SK-N-SH (cell line): Measurements from ENCODE around the gene OR52N1. TPM values are rescaled to one million over a fixed set of nuclear protein-coding genes. Genes with fewer than 3 reads are reported as not detected.

Experiments used
- CTCF ChIA-PET: fragments of 300-600, 350-600 bp; formaldehyde crosslinking; extraction: SDS; loops from one replicate; lab custom pipeline; 2021; lab: Yijun Ruan, JAX
- POLR2A ChIA-PET: fragments of 350-600 bp; sonication (Branson Sonifier 250); formaldehyde crosslinking; extraction: SDS; loops from one replicate; lab custom pipeline; 2020; ENCODE audit warnings: antibody characterized with exemption, inconsistent platforms; lab: Yijun Ruan, JAX
- DNase-seq: peaks from one replicate; pipeline ENCODE4 v3.0.0; 2012
- H2AFZ ChIP-seq: fragments of 200-600 bp; sonication (generic); 2 replicates; pipeline ENCODE4 v1.8.1; 2016; ENCODE audit warnings: antibody characterized with exemption, mild to moderate bottlenecking, low read depth
- H3F3A ChIP-seq: fragments of 200-600 bp; sonication (generic); replicated peaks from 2 replicates; pipeline ENCODE3; 2016; ENCODE audit warnings: antibody characterized with exemption, mild to moderate bottlenecking; ENCODE audit not compliant: insufficient read depth
- H3K27ac ChIP-seq, 2 experiments: fragments of 200-500 bp in 1 of 2; fragments of 200-600 bp in 1 of 2; sonication (Bioruptor generic) in 1 of 2; sonication (generic), shearing (Covaris generic) in 1 of 2; 2 replicates each; pipeline versions ENCODE4 v1.5.1 to v1.6.1; 2014 to 2016; ENCODE audit warnings: low read depth in 2 of 2, inconsistent platforms in 1 of 2, low read length in 1 of 2, mild to moderate bottlenecking in 1 of 2, mixed read lengths in 1 of 2
- H3K27me3 ChIP-seq: fragments of 200-600 bp; sonication (generic), shearing (Covaris generic); 2 replicates; pipeline ENCODE4 v1.6.1; 2016; ENCODE audit warnings: mixed run types; ENCODE audit not compliant: insufficient read depth
- H3K36me3 ChIP-seq, 2 experiments: fragments of 200-500 bp in 1 of 2; fragments of 200-600 bp in 1 of 2; sonication (Bioruptor generic) in 1 of 2; sonication (generic) in 1 of 2; replicated peaks in 1 of 2; 2 replicates each; pipeline versions ENCODE3 to v1.5.1; 2014 to 2016; ENCODE audit warnings: low read length in 1 of 2, mild to moderate bottlenecking in 1 of 2; ENCODE audit not compliant: insufficient read depth in 2 of 2, control insufficient read depth in 1 of 2
- H3K4me1 ChIP-seq, 2 experiments: fragments of 200-500 bp in 1 of 2; fragments of 200-600 bp in 1 of 2; sonication (Bioruptor generic) in 1 of 2; sonication (generic), shearing (Covaris generic) in 1 of 2; 2 replicates each; pipeline versions ENCODE4 v1.5.1 to v1.6.1; 2014 to 2016; ENCODE audit warnings: low read depth in 1 of 2, low read length in 1 of 2, mixed run types in 1 of 2; ENCODE audit not compliant: insufficient read depth in 2 of 2, control insufficient read depth in 1 of 2
- H3K4me2 ChIP-seq: fragments of 200-600 bp; sonication (generic), shearing (Covaris generic); 2 replicates; pipeline ENCODE4 v1.6.1; 2017; ENCODE audit warnings: mixed run types
- H3K4me3 ChIP-seq, 2 experiments: fragments of 200-500 bp in 1 of 2; fragments of 200-600 bp in 1 of 2; sonication (Bioruptor generic) in 1 of 2; sonication (generic), shearing (Covaris generic) in 1 of 2; 2 replicates each; pipeline versions ENCODE4 v1.5.1 to v1.8.1; 2014 to 2016; ENCODE audit warnings: low read depth in 2 of 2, inconsistent platforms in 1 of 2, low read length in 1 of 2, mild to moderate bottlenecking in 1 of 2, mixed read lengths in 1 of 2, moderate library complexity in 1 of 2
- H3K79me2 ChIP-seq: fragments of 200-600 bp; sonication (generic); 2 replicates; pipeline ENCODE4 v1.8.1; 2017; ENCODE audit warnings: mild to moderate bottlenecking; ENCODE audit not compliant: insufficient read depth
- H3K9ac ChIP-seq: fragments of 200-600 bp; sonication (generic); 2 replicates; pipeline ENCODE4 v1.6.1; 2017; ENCODE audit warnings: mixed run types
- H3K9me2 ChIP-seq: fragments of 200-600 bp; sonication (generic); 2 replicates; pipeline ENCODE4 v1.6.1; 2017; ENCODE audit warnings: mixed run types
- H3K9me3 ChIP-seq: fragments of 200-600 bp; sonication (generic); 2 replicates; pipeline ENCODE4 v1.6.1; 2017; ENCODE audit warnings: mixed run types, mild to moderate bottlenecking, moderate library complexity
- H4K20me1 ChIP-seq: fragments of 200-600 bp; sonication (generic); 2 replicates; pipeline ENCODE4 v1.6.1; 2017; ENCODE audit warnings: mild to moderate bottlenecking, mixed run types; ENCODE audit not compliant: insufficient read depth
- ELF1 ChIP-seq: IDR thresholded peaks from 2 replicates; pipeline ENCODE4 v1.4.0; 2012
- GABPA ChIP-seq: IDR thresholded peaks from 2 replicates; pipeline ENCODE4 v1.4.0; 2012; ENCODE audit warnings: low read depth, mild to moderate bottlenecking
- GATA2 ChIP-seq: sonication (generic); formaldehyde crosslinking; IDR thresholded peaks from 2 replicates; pipeline ENCODE4 v1.5.0; 2020; ENCODE audit warnings: mild to moderate bottlenecking, missing genetic modification reagents
- JUND ChIP-seq: IDR thresholded peaks from 2 replicates; pipeline ENCODE4 v1.4.0; 2012
- RCOR1 ChIP-seq: fragments of 150-350 bp; IDR thresholded peaks from 2 replicates; pipeline ENCODE4 v1.6.1; 2017; ENCODE audit warnings: antibody characterized with exemption, low read length
- SIN3A ChIP-seq: IDR thresholded peaks from 2 replicates; pipeline ENCODE4 v1.6.1; 2012; ENCODE audit warnings: low read depth, mild to moderate bottlenecking, low read length, moderate library complexity, borderline replicate concordance
- TAF1 ChIP-seq: IDR thresholded peaks from 2 replicates; pipeline ENCODE4 v1.6.1; 2012; ENCODE audit warnings: low read depth, mild to moderate bottlenecking, low read length, moderate library complexity, borderline replicate concordance
- YY1 ChIP-seq: IDR thresholded peaks from 2 replicates; pipeline ENCODE4 v1.4.0; 2012; ENCODE audit warnings: low read depth, mild to moderate bottlenecking
- WGBS: methylation state at CpG from one replicate; pipeline ENCODE4 v1.1.6; 2017; ENCODE audit warnings: low lambda C conversion rate; 5-methylcytosine and 5-hydroxymethylcytosine counted together
- polyA plus RNA-seq, 3 experiments: library from polyadenylated mRNA; depleted of rRNA; stranded (reverse); fragments of >200 nt; gene quantifications; 2 replicates each; pipeline ENCODE4 v1.2.3, GENCODE V29; 2012
- TF ChIP-seq, protein P1 (sequence below): fragments of 200-600 bp; sonication (generic); IDR thresholded peaks from 2 replicates; pipeline ENCODE4 v1.6.1; 2017; ENCODE audit warnings: antibody characterized with exemption, mild to moderate bottlenecking, moderate library complexity
- TF ChIP-seq, protein P2 (sequence below): IDR thresholded peaks from 2 replicates; pipeline ENCODE4; 2012
- TF ChIP-seq, protein P3 (sequence below): IDR thresholded peaks from 2 replicates; pipeline ENCODE4 v1.4.0; 2012; ENCODE audit warnings: low read depth, borderline replicate concordance
- TF ChIP-seq, protein P4 (sequence below): IDR thresholded peaks from 2 replicates; pipeline ENCODE4 v1.6.1; 2012; ENCODE audit warnings: mild to moderate bottlenecking, low read depth, low read length, moderate library complexity
- TF ChIP-seq, protein P5 (sequence below): fragments of 150-350 bp; IDR thresholded peaks from 2 replicates; pipeline ENCODE4 v1.6.1; 2016; ENCODE audit warnings: mild to moderate bottlenecking, low read depth, low read length

OR52N1 gene
- polyA plus RNA-seq, 1 of the 3 experiments (the other 2 are of a cell fraction) = not detected

DNA sequence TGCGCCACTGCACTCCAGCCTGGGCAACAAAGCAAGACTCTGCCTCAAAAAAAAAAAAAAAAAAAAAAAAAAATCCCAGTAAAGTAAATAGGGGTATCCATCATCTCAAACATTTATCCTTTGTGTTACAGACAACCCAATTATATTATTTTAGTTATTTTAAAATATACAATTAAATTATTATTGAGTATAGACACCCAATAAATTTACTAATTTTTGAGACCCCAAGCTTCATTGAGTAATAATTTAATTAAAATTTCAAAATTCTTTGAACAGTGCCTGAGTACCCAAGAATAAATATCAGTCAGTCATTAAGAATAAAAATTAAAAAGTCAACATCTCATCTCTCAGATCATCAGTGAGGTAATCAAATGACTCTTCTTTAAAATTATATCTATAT lies 37.1 kb downstream of the OR52N1 start, which contains the start of gene OR52N4 (continued):
- TF ChIP-seq, protein P1, sequence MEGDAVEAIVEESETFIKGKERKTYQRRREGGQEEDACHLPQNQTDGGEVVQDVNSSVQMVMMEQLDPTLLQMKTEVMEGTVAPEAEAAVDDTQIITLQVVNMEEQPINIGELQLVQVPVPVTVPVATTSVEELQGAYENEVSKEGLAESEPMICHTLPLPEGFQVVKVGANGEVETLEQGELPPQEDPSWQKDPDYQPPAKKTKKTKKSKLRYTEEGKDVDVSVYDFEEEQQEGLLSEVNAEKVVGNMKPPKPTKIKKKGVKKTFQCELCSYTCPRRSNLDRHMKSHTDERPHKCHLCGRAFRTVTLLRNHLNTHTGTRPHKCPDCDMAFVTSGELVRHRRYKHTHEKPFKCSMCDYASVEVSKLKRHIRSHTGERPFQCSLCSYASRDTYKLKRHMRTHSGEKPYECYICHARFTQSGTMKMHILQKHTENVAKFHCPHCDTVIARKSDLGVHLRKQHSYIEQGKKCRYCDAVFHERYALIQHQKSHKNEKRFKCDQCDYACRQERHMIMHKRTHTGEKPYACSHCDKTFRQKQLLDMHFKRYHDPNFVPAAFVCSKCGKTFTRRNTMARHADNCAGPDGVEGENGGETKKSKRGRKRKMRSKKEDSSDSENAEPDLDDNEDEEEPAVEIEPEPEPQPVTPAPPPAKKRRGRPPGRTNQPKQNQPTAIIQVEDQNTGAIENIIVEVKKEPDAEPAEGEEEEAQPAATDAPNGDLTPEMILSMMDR = no peak
- TF ChIP-seq ELF1 (no peak), RCOR1 (no peak), SIN3A (no peak), YY1 (no peak), TAF1 (no peak)
- TF ChIP-seq, protein P2, sequence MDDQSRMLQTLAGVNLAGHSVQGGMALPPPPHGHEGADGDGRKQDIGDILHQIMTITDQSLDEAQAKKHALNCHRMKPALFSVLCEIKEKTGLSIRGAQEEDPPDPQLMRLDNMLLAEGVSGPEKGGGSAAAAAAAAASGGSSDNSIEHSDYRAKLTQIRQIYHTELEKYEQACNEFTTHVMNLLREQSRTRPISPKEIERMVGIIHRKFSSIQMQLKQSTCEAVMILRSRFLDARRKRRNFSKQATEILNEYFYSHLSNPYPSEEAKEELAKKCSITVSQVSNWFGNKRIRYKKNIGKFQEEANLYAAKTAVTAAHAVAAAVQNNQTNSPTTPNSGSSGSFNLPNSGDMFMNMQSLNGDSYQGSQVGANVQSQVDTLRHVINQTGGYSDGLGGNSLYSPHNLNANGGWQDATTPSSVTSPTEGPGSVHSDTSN = no peak

DNA sequence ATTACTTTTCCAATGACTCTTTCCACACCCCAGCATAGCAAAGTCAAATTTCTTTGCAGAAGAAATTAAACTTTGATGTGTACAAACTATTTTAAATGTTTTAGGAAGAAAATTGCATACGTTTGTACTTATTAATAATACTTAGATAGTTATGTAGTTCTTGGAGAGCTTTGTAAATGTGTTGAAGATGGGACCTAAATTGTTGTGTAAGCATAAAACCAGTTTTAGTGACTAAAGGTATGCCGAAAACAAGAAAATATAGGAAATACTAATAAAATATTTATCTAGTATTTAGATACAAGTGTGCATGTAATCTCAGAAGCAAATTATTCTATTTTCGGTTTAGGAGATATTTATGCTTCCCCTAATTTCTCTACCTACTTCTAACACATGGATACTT lies 41.2 kb downstream of the OR52N1 start:
- H3K9me2 ChIP-seq = no peaks in the 10 kb centered on the region
- H4K20me1 ChIP-seq = no peaks in the 10 kb centered on the region
- H2AFZ ChIP-seq = no peak overlapping the region
- ChIA-PET POLR2A (no interaction called here), CTCF (no interaction called here)
- H3K9ac ChIP-seq = no peak overlapping the region
- no peaks in the 10 kb centered on the region for H3K27me3 ChIP-seq
- WGBS = 3% methylated on average over 3 of the region's 3 CpGs
- no peaks in the 10 kb centered on the region for H3K9me3 ChIP-seq
- no peaks in the 10 kb centered on the region for H3K79me2 ChIP-seq
- TF ChIP-seq, protein P3, sequence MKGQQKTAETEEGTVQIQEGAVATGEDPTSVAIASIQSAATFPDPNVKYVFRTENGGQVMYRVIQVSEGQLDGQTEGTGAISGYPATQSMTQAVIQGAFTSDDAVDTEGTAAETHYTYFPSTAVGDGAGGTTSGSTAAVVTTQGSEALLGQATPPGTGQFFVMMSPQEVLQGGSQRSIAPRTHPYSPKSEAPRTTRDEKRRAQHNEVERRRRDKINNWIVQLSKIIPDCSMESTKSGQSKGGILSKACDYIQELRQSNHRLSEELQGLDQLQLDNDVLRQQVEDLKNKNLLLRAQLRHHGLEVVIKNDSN = no peak
- TF ChIP-seq, protein P4, sequence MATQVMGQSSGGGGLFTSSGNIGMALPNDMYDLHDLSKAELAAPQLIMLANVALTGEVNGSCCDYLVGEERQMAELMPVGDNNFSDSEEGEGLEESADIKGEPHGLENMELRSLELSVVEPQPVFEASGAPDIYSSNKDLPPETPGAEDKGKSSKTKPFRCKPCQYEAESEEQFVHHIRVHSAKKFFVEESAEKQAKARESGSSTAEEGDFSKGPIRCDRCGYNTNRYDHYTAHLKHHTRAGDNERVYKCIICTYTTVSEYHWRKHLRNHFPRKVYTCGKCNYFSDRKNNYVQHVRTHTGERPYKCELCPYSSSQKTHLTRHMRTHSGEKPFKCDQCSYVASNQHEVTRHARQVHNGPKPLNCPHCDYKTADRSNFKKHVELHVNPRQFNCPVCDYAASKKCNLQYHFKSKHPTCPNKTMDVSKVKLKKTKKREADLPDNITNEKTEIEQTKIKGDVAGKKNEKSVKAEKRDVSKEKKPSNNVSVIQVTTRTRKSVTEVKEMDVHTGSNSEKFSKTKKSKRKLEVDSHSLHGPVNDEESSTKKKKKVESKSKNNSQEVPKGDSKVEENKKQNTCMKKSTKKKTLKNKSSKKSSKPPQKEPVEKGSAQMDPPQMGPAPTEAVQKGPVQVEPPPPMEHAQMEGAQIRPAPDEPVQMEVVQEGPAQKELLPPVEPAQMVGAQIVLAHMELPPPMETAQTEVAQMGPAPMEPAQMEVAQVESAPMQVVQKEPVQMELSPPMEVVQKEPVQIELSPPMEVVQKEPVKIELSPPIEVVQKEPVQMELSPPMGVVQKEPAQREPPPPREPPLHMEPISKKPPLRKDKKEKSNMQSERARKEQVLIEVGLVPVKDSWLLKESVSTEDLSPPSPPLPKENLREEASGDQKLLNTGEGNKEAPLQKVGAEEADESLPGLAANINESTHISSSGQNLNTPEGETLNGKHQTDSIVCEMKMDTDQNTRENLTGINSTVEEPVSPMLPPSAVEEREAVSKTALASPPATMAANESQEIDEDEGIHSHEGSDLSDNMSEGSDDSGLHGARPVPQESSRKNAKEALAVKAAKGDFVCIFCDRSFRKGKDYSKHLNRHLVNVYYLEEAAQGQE = no peak
- TF ChIP-seq GATA2 (no peak), GABPA (no peak), YY1 (no peak), JUND (no peak)
- TF ChIP-seq, protein P5, sequence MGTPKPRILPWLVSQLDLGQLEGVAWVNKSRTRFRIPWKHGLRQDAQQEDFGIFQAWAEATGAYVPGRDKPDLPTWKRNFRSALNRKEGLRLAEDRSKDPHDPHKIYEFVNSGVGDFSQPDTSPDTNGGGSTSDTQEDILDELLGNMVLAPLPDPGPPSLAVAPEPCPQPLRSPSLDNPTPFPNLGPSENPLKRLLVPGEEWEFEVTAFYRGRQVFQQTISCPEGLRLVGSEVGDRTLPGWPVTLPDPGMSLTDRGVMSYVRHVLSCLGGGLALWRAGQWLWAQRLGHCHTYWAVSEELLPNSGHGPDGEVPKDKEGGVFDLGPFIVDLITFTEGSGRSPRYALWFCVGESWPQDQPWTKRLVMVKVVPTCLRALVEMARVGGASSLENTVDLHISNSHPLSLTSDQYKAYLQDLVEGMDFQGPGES = no peak
- TF ChIP-seq, protein P1 = no peak
- H3K27ac ChIP-seq = no peak overlapping the region
- no peak for DNase-seq
- H3K4me3 ChIP-seq = no peak overlapping the region
- no peaks in the 10 kb centered on the region for H3K36me3 ChIP-seq
- H3F3A ChIP-seq = no peaks in the 10 kb centered on the region
- H3K4me1 ChIP-seq = no peaks in the 10 kb centered on the region
- H3K4me2 ChIP-seq = no peak overlapping the region
